ENCODE data around the gene PPHLN1.
A peak's percentile ranks its signal among the peaks of the same experiment; 100 is the strongest.

PPHLN1 gene

DNA sequence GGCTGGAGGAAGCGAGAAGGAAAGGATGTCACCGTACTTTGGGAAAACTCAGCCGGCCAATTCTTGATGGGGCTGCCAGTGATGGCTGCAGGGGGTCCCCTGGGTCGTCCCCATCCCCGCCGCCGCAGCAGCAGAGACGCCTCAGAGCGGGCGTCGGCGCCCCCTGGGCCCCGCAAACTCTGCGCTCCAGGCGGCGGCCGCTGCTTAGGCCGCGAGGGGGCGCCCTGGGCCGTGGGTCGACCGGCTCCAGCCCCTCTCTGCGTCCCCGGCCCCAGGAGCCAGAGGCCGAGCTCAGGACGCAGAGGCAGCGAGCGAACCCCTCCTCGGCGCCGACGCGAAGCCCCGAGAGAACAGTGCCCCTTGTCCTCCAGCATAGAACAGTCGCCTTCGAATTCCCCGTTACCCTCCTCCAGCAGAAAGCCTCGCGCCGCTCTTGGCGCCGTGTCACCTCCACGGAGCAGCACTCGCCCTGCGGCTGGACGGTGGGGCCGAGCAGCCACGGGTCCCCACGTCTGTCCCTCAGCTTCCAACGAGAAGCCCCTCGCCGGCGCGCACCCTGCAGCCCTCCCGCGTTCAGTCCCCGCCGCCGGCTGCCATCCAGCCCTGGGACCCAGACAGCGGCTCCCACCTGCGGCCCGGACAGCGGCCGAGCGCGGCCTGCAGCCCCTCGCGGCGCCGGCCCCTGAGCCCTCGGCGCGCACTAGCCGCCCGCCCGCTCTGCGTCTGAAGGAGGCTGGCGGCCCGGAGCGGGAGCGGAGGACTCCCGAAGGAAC, 157.0 kb downstream of the PPHLN1 start:
- DNase-seq (ENCODE audit: low read depth, low spot score): peak; percentile 70
- in situ Hi-C loops (cut with HindIII; ENCODE audit: low sequenced_read_pairs): no loop called here
- H3K4me3 ChIP-seq (ENCODE audit: low read depth, low read length): peak overlapping the region; percentile 72
- TF ChIP-seq, protein P1, sequence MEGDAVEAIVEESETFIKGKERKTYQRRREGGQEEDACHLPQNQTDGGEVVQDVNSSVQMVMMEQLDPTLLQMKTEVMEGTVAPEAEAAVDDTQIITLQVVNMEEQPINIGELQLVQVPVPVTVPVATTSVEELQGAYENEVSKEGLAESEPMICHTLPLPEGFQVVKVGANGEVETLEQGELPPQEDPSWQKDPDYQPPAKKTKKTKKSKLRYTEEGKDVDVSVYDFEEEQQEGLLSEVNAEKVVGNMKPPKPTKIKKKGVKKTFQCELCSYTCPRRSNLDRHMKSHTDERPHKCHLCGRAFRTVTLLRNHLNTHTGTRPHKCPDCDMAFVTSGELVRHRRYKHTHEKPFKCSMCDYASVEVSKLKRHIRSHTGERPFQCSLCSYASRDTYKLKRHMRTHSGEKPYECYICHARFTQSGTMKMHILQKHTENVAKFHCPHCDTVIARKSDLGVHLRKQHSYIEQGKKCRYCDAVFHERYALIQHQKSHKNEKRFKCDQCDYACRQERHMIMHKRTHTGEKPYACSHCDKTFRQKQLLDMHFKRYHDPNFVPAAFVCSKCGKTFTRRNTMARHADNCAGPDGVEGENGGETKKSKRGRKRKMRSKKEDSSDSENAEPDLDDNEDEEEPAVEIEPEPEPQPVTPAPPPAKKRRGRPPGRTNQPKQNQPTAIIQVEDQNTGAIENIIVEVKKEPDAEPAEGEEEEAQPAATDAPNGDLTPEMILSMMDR (IDR thresholded peaks at IDR 0.05; ENCODE audit: low read depth, low read length): peak; percentile 77

DNA sequence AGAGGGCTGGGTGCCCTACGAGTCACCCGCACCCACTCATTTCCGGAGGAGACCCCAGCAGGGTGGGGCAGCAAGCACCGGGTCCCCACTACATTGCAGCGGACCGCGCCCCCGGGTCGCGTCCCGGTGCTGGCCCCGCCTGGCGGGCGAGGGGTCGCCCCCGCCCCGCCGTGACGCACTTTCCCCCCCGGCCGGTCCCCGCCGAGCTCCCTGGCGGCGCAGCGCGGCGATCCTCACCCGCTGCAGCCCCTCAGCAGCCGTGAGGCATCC, 157.5 kb downstream of the PPHLN1 start:
- DNase-seq (ENCODE audit: low read depth, low spot score): no peak
- TF ChIP-seq, protein P1 (IDR thresholded peaks at IDR 0.05; ENCODE audit: low read depth, low read length): no peak
- H3K4me3 ChIP-seq (ENCODE audit: low read depth, low read length): peak overlapping the region; percentile 72
- in situ Hi-C loops (cut with HindIII; ENCODE audit: low sequenced_read_pairs): no loop called here

DNA sequence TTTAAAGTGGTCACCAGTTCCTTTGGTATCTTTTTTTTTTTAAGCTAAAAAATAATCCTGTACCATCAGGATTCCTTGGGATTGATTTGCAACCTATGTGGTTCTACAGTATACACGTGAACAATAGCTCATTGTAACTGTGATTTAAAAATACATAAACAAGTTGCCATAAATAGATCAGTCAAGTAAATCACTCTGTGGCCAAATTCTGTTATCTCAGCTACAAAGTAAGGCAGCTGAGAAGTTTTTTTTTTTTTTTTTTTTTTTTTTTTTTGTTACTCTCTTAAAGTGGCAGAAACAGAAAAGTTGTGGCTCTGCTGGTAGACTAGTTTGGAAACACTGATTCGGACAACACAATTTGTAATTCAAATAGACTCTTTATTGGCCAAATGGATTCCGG, 159.0 kb downstream of the PPHLN1 start:
- TF ChIP-seq, protein P1 (IDR thresholded peaks at IDR 0.05; ENCODE audit: low read depth, low read length): no peak
- in situ Hi-C loops (cut with HindIII; ENCODE audit: low sequenced_read_pairs): no loop called here
- H3K4me3 ChIP-seq (ENCODE audit: low read depth, low read length): no peak overlapping the region
- no peak for DNase-seq (ENCODE audit: low read depth, low spot score)

DNA sequence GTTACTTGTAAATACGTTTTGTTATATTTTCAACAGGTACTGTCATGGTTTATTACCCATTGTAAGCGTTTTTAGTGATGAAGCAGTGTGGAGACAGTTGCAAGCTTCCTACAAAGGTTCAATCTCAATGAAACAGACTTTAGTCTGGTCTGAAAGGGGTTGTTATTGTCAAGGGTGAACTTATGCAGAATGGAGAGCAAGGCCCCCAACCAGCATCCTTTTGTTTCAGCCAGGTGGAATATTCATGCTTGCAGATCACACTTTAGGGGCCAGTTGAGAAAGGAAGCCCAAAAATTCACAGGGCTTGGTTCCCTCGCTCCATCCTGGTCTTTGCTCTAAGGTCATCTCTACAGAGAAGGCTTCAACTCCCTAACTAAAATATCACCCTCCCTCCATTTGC, 159.9 kb downstream of the PPHLN1 start:
- DNase-seq (ENCODE audit: low read depth, low spot score): no peak
- TF ChIP-seq, protein P1 (IDR thresholded peaks at IDR 0.05; ENCODE audit: low read depth, low read length): no peak
- in situ Hi-C loops (cut with HindIII; ENCODE audit: low sequenced_read_pairs): no loop called here
- no peak overlapping the region for H3K4me3 ChIP-seq (ENCODE audit: low read depth, low read length)

DNA sequence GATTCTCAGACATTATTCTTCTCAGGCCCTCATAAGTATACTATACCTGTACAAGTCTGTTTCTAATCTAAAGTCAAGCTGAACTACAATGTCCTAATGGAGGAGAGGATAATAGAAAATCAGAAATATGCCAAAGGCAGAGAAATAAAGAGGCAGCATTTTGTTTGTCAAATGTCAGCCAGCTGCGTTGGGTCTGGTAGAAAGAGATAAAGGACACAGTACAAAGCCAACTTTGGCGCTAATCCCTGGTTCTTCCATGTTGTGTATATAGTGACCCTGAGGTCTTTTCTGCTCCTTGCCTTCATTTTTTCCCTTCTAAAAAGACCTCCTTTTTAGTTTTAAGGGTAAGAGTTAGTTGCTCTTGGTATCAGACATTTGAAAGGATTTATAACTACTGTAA, 160.4 kb downstream of the PPHLN1 start:
- DNase-seq (ENCODE audit: low read depth, low spot score): no peak
- in situ Hi-C loops (cut with HindIII; ENCODE audit: low sequenced_read_pairs): no loop called here
- TF ChIP-seq, protein P1 (IDR thresholded peaks at IDR 0.05; ENCODE audit: low read depth, low read length): no peak
- H3K4me3 ChIP-seq (ENCODE audit: low read depth, low read length): no peak overlapping the region

DNA sequence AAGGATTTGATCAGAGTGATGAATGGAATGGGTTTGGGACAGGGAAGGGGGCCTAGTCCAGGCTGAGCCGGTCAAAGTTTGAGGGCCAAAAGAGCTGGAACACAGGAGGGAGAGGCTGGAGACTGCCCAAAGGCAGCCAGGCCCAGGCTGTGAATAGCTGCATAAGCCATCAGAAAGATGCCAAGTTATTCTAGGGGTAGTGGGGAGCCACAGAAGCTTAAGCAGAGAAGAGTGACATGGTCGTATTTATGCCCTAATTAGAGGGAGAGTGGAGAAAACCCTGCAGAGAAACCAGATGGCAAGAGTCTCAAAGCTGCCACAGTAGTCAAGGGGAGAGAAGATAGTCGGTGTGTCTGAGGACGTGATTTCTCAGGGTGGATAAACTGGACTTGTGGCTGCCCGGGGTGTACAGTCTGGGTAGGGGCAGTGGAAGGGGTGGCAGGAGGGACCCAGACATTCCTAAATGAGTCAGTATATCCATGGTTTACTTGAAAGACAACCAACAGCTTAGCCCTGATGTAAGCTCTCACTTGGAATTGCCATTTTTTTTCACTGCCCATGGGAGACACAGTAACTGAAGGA, 164.4 kb downstream of the PPHLN1 start:
- in situ Hi-C loops (cut with HindIII; ENCODE audit: low sequenced_read_pairs): no loop called here
- no peak overlapping the region for H3K4me3 ChIP-seq (ENCODE audit: low read depth, low read length)
- TF ChIP-seq, protein P1 (IDR thresholded peaks at IDR 0.05; ENCODE audit: low read depth, low read length): no peak
- no peak for DNase-seq (ENCODE audit: low read depth, low spot score)

All from astrocyte of the spinal cord (primary cell).